Activated T-cell treated with anti-CD3 and anti-CD28 coated beads, Interleukin-2, amount 50 U/mL, for 72 hours (primary cell): Measurements from ENCODE around the gene TOM1L2. TPM values are rescaled to one million over a fixed set of nuclear protein-coding genes. Genes with fewer than 3 reads are reported as not detected.

ENCODE experiments used
- ATAC-seq, 2 donors: fragments of 150-1000 bp; cut with Tn5 transposase; replicated peaks in 1 of 2; 2 replicates each; pipeline ENCODE4 v1.10.0; 2021; ENCODE audit warnings: moderate library complexity in 2 of 2, mild to moderate bottlenecking in 1 of 2
- DNase-seq, 2 donors: peaks; one replicate each; pipeline ENCODE4 v3.0.0; 2021 to 2022; ENCODE audit warnings: mixed read lengths in 1 of 2
- H3K27ac Mint-ChIP-seq: one replicate; pipeline ENCODE4 v1.8.0; 2022; ENCODE audit warnings: mild to moderate bottlenecking, moderate library complexity, mixed read lengths
- H3K27me3 Mint-ChIP-seq: one replicate; pipeline ENCODE4 v1.8.0; 2022; ENCODE audit warnings: low read depth, mixed read lengths
- H3K36me3 Mint-ChIP-seq, 2 donors: one replicate each; pipeline ENCODE4 v1.8.0; 2022; ENCODE audit warnings: mixed read lengths in 2 of 2, mild to moderate bottlenecking in 1 of 2; ENCODE audit not compliant: insufficient read depth in 2 of 2
- H3K4me1 Mint-ChIP-seq: one replicate; pipeline ENCODE4 v1.8.0; 2022; ENCODE audit warnings: low read depth, mixed read lengths
- H3K4me3 Mint-ChIP-seq, 2 donors: one replicate each; pipeline ENCODE4 v1.8.0; 2022; ENCODE audit warnings: mild to moderate bottlenecking in 2 of 2, mixed read lengths in 2 of 2, moderate library complexity in 2 of 2
- H3K9me3 Mint-ChIP-seq, 2 donors: one replicate each; pipeline ENCODE4 v1.8.0; 2022; ENCODE audit warnings: mixed read lengths in 2 of 2
- total RNA-seq, 2 donors: library from RNA; stranded (reverse); gene quantifications; one replicate each; pipeline ENCODE4 v1.2.3, GENCODE V29; 2022

TOM1L2 gene
- total RNA-seq, 2 donors from 2014 or later, result 23.7 to 26.9 TPM

GRCh38 chr17:17868641-17869522, 103.3 kb downstream of the TOM1L2 start:
- peaks cover 5% of the 10 kb centered on the region for H3K4me1 Mint-ChIP-seq
- no peak for ATAC-seq
- H3K4me3 Mint-ChIP-seq, result no peak overlapping the region
- no peaks in the 10 kb centered on the region for H3K9me3 Mint-ChIP-seq
- no peak for DNase-seq
- no peaks in the 10 kb centered on the region for H3K27me3 Mint-ChIP-seq
- H3K36me3 Mint-ChIP-seq, result no peaks in the 10 kb centered on the region
- H3K27ac Mint-ChIP-seq, result no peak overlapping the region

- no peaks in the 10 kb centered on the region for H3K27me3 Mint-ChIP-seq
- no peak for ATAC-seq
- H3K9me3 Mint-ChIP-seq, result no peaks in the 10 kb centered on the region
- H3K36me3 Mint-ChIP-seq, result no peaks in the 10 kb centered on the region
- H3K4me3 Mint-ChIP-seq, result no peak overlapping the region
- peaks cover 20% of the 10 kb centered on the region for H3K4me1 Mint-ChIP-seq
- DNase-seq, result no peak
- H3K27ac Mint-ChIP-seq, result no peak overlapping the region
These were observed 105.3 kb downstream of the TOM1L2 start for GRCh38 chr17:17866897-17867296.

- Mint-ChIP-seq H3K27ac (no peak overlapping the region), H3K9me3 (no peaks in the 10 kb centered on the region), H3K36me3 (no peaks in the 10 kb centered on the region)
These were observed 105.8 kb downstream of the TOM1L2 start for GRCh38 chr17:17866425-17866824.

GRCh38 chr17:17865035-17865434, 107.2 kb downstream of the TOM1L2 start:
- H3K9me3 Mint-ChIP-seq, result no peaks in the 10 kb centered on the region
- no peak overlapping the region for H3K27ac Mint-ChIP-seq
- no peaks in the 10 kb centered on the region for H3K36me3 Mint-ChIP-seq
- peaks cover 26% of the 10 kb centered on the region for H3K4me1 Mint-ChIP-seq
- no peaks in the 10 kb centered on the region for H3K27me3 Mint-ChIP-seq
- no peak for DNase-seq
- no peak for ATAC-seq
- H3K4me3 Mint-ChIP-seq, result no peak overlapping the region

More at GRCh38 chr17:17866425-17866824, 105.8 kb downstream of the TOM1L2 start:
- ATAC-seq, result no peak
- no peak overlapping the region for H3K4me3 Mint-ChIP-seq
- peaks cover 20% of the 10 kb centered on the region for H3K4me1 Mint-ChIP-seq
- H3K27me3 Mint-ChIP-seq, result no peaks in the 10 kb centered on the region
- DNase-seq, result no peak

- Mint-ChIP-seq H3K27me3 (no peaks in the 10 kb centered on the region), H3K36me3 (no peaks in the 10 kb centered on the region), H3K4me1 (peaks cover 38% of the 10 kb centered on the region), H3K4me3 (no peak overlapping the region), H3K9me3 (no peaks in the 10 kb centered on the region), H3K27ac (no peak overlapping the region)
- DNase-seq (no peak), ATAC-seq (no peak)
These were observed 111.5 kb downstream of the TOM1L2 start for GRCh38 chr17:17860766-17861107.

GRCh38 chr17:17859909-17860765, 112.1 kb downstream of the TOM1L2 start:
- Mint-ChIP-seq H3K27ac (no peak overlapping the region), H3K36me3 (no peaks in the 10 kb centered on the region), H3K4me3 (no peak overlapping the region), H3K9me3 (no peaks in the 10 kb centered on the region), H3K4me1 (peaks cover 44% of the 10 kb centered on the region), H3K27me3 (no peaks in the 10 kb centered on the region)
- ATAC-seq (peak; percentile 85 to 86), DNase-seq (peak; percentile 72 to 77)

GRCh38 chr17:17857496-17857895, 114.7 kb downstream of the TOM1L2 start:
- H3K9me3 Mint-ChIP-seq, result no peaks in the 10 kb centered on the region
- H3K27ac Mint-ChIP-seq, result no peak overlapping the region
- peaks cover 0 to 3% of the 10 kb centered on the region in 2 donors for H3K36me3 Mint-ChIP-seq
- H3K4me3 Mint-ChIP-seq, result no peak overlapping the region
- H3K27me3 Mint-ChIP-seq, result no peaks in the 10 kb centered on the region
- DNase-seq (no peak), ATAC-seq (no peak)
- peaks cover 51% of the 10 kb centered on the region for H3K4me1 Mint-ChIP-seq

GRCh38 chr17:17856386-17856785, 115.8 kb downstream of the TOM1L2 start:
- Mint-ChIP-seq H3K9me3 (no peaks in the 10 kb centered on the region), H3K36me3 (peaks cover 0 to 3% of the 10 kb centered on the region in 2 donors), H3K4me1 (peaks cover 61% of the 10 kb centered on the region), H3K27ac (no peak overlapping the region), H3K4me3 (no peak overlapping the region), H3K27me3 (no peaks in the 10 kb centered on the region)
- ATAC-seq (no peak), DNase-seq (no peak)

GRCh38 chr17:17855976-17856375, 116.2 kb downstream of the TOM1L2 start:
- Mint-ChIP-seq H3K4me3 (peak overlapping the region in 1 of 2 donors; percentile 86), H3K27ac (peak overlapping the region; percentile 14), H3K4me1 (peaks cover 65% of the 10 kb centered on the region), H3K9me3 (no peaks in the 10 kb centered on the region), H3K27me3 (no peaks in the 10 kb centered on the region), H3K36me3 (peaks cover 0 to 3% of the 10 kb centered on the region in 2 donors)
- DNase-seq (no peak), ATAC-seq (no peak)

- H3K36me3 Mint-ChIP-seq, result peaks cover 0 to 5% of the 10 kb centered on the region in 2 donors
- no peaks in the 10 kb centered on the region for H3K27me3 Mint-ChIP-seq
- DNase-seq, result peak; percentile 71 to 84
- peak overlapping the region; percentile 86 to 94 for H3K4me3 Mint-ChIP-seq
- H3K27ac Mint-ChIP-seq, result peak overlapping the region; percentile 95
- H3K9me3 Mint-ChIP-seq, result no peaks in the 10 kb centered on the region
- peaks cover 80% of the 10 kb centered on the region for H3K4me1 Mint-ChIP-seq
- ATAC-seq, result peak; percentile 59 to 60
These were observed 118.3 kb downstream of the TOM1L2 start for GRCh38 chr17:17853811-17854447.

GRCh38 chr17:17852930-17853329, 119.3 kb downstream of the TOM1L2 start:
- no peak for DNase-seq
- H3K4me3 Mint-ChIP-seq, result peak overlapping the region; percentile 86 to 94
- no peaks in the 10 kb centered on the region for H3K9me3 Mint-ChIP-seq
- H3K27ac Mint-ChIP-seq, result peak overlapping the region; percentile 95
- peaks cover 0 to 5% of the 10 kb centered on the region in 2 donors for H3K36me3 Mint-ChIP-seq
- ATAC-seq, result no peak
- peaks cover 90% of the 10 kb centered on the region for H3K4me1 Mint-ChIP-seq
- no peaks in the 10 kb centered on the region for H3K27me3 Mint-ChIP-seq

- H3K4me3 Mint-ChIP-seq, result peak overlapping the region; percentile 59 to 86
- no peaks in the 10 kb centered on the region for H3K27me3 Mint-ChIP-seq
- DNase-seq, result no peak
These were observed 120.8 kb downstream of the TOM1L2 start for GRCh38 chr17:17851103-17852002.

More at GRCh38 chr17:17851103-17852002, 120.8 kb downstream of the TOM1L2 start:
- no peaks in the 10 kb centered on the region for H3K9me3 Mint-ChIP-seq
- peaks cover 98% of the 10 kb centered on the region for H3K4me1 Mint-ChIP-seq
- no peak for ATAC-seq
- H3K36me3 Mint-ChIP-seq, result peaks cover 0 to 5% of the 10 kb centered on the region in 2 donors
- H3K27ac Mint-ChIP-seq, result peak overlapping the region; percentile 16
